ENCODE results near the gene HNRNPL. TPM values are rescaled to one million over a fixed set of nuclear protein-coding genes. Genes with fewer than 3 reads are reported as not detected.
"Not testable (repeated sequence)": the region's sequence is repeated elsewhere in the genome, so short reads cannot be mapped to it uniquely, and the experiment has no call there.

Gene HNRNPL
- total and polyA plus RNA-seq, 9 of the 15 experiments (the other 6 are each of a cell fraction or from before 2014, with no cell fraction given) = 39.5 to 610 (median 299) TPM

GRCh38 chr19:38799104-38799503 lies 50.7 kb downstream of the HNRNPL start (continued):
- TF ChIP-seq HDAC8 (tag; IDR thresholded peaks at IDR 0.05) = no peak

GRCh38 chr19:38797781-38798180 lies 52.0 kb downstream of the HNRNPL start:
- H3K4me1 ChIP-seq (replicated peaks in 1 of 2; ENCODE audit: control insufficient read depth in 2 of 2, insufficient read depth in 2 of 2, low read length in 2 of 2); H3K4me3 ChIP-seq; H3K27me3 ChIP-seq (ENCODE audit: control insufficient read depth in 2 of 2, insufficient read depth in 2 of 2, low read length in 2 of 2); H3K9ac ChIP-seq (ENCODE audit: insufficient read depth in 1 of 2, low read depth in 2 of 2, low read length in 2 of 2); FAIRE-seq; in situ Hi-C loops (cut with MboI); intact Hi-C loops (cut with micrococcal nuclease); H3K9me3 ChIP-seq (replicated peaks; ENCODE audit: control insufficient read depth, insufficient read depth, low read depth, low read length); ATAC-seq; H3K4me2 ChIP-seq (ENCODE audit: insufficient read depth, low read length); H4K20me1 ChIP-seq (replicated peaks; ENCODE audit: control insufficient read depth, insufficient read depth, low read length); CTCF ChIA-PET (ENCODE audit: low intra/inter-chr PET ratio); DNase-seq (ENCODE audit: extremely low read depth in 1 of 4, low spot score in 3 of 4); H3K79me2 ChIP-seq (ENCODE audit: control insufficient read depth, insufficient read depth, low read length); H3K36me3 ChIP-seq (ENCODE audit: control insufficient read depth, insufficient read depth, low read length); H3K9me1 ChIP-seq (ENCODE audit: control insufficient read depth, insufficient read depth, low read length); BruUV-seq (replicated peaks); H2AFZ ChIP-seq (ENCODE audit: low read depth, low read length); H3K27ac ChIP-seq (ENCODE audit: extremely low read depth, low read depth, low read length); POLR2A ChIA-PET: not testable (repeated sequence)
- 53% methylated on average over 6 of the region's 33 CpGs for WGBS (ENCODE audit: insufficient coverage, low coverage, missing lambda C conversion rate)

GRCh38 chr19:38796154-38796553 lies 53.6 kb downstream of the HNRNPL start:
- peaks cover 0 to 8% of the 10 kb centered on the region in 2 experiments; a peak in 2 of 5 replicates for H3K4me1 ChIP-seq (replicated peaks in 1 of 2; ENCODE audit: control insufficient read depth in 2 of 2, insufficient read depth in 2 of 2, low read length in 2 of 2)
- in situ Hi-C loops (cut with MboI) = no loop called here
- TF ChIP-seq RBM25 (IDR thresholded peaks at IDR 0.05; ENCODE audit: low read depth, low read length, severe bottlenecking) = peak; percentile 21
- peak; percentile 77 for TF ChIP-seq ZNF121 (CRISPR knock-in tag; conservative IDR thresholded peaks at IDR 0.05)
- no peak for TF ChIP-seq L3MBTL2 (IDR thresholded peaks at IDR 0.05)
- intact Hi-C loops (cut with micrococcal nuclease) = no loop called here
- H3K27ac ChIP-seq (ENCODE audit: extremely low read depth, low read depth, low read length) = no peak overlapping the region
- no peak overlapping the region for H2AFZ ChIP-seq (ENCODE audit: low read depth, low read length)
- H3K4me3 ChIP-seq = no peak overlapping the region
- no peaks in the 10 kb centered on the region for H3K27me3 ChIP-seq (ENCODE audit: control insufficient read depth in 2 of 2, insufficient read depth in 2 of 2, low read length in 2 of 2)
- ChIA-PET POLR2A (no interaction called here), CTCF (ENCODE audit: low intra/inter-chr PET ratio) (no interaction called here)
- H3K36me3 ChIP-seq (ENCODE audit: control insufficient read depth, insufficient read depth, low read length) = no peaks in the 10 kb centered on the region
- ATAC-seq (no peak), FAIRE-seq (no peak), DNase-seq (ENCODE audit: extremely low read depth in 1 of 4, low spot score in 3 of 4) (no peak)
- BruUV-seq (replicated peaks) = no TSS peak
- no peaks in the 10 kb centered on the region for H3K79me2 ChIP-seq (ENCODE audit: control insufficient read depth, insufficient read depth, low read length)
- no peak overlapping the region for H3K9ac ChIP-seq (ENCODE audit: insufficient read depth in 1 of 2, low read depth in 2 of 2, low read length in 2 of 2)
- no peak overlapping the region for H3K4me2 ChIP-seq (ENCODE audit: insufficient read depth, low read length)
- no peaks in the 10 kb centered on the region for H3K9me3 ChIP-seq (replicated peaks; ENCODE audit: control insufficient read depth, insufficient read depth, low read depth, low read length)
- H4K20me1 ChIP-seq (replicated peaks; ENCODE audit: control insufficient read depth, insufficient read depth, low read length) = no peaks in the 10 kb centered on the region
- 23% methylated on average over 2 of the region's 2 CpGs for WGBS (ENCODE audit: insufficient coverage, low coverage, missing lambda C conversion rate)
- H3K9me1 ChIP-seq (ENCODE audit: control insufficient read depth, insufficient read depth, low read length) = no peaks in the 10 kb centered on the region
